Effector CD8-positive, alpha-beta T cell (primary cell): Measurements from ENCODE around the gene CBR3.

Experiments used
- DNase-seq: peaks from one replicate; lab custom pipeline; 2025; lab: John Stamatoyannopoulos, UW

Gene CBR3

GRCh38 chr21:36183144-36183795, 48.4 kb downstream of the CBR3 start:
- DNase-seq, result no peak

- DNase-seq, result no peak
These were observed 49.7 kb downstream of the CBR3 start for GRCh38 chr21:36184545-36184944.

GRCh38 chr21:36185523-36185922, 50.6 kb downstream of the CBR3 start:
- no peak for DNase-seq

- DNase-seq, result no peak
These were observed 51.2 kb downstream of the CBR3 start for GRCh38 chr21:36186081-36186480.

GRCh38 chr21:36186506-36187399, 51.9 kb downstream of the CBR3 start:
- no peak for DNase-seq

- no peak for DNase-seq
These were observed 53.3 kb downstream of the CBR3 start for GRCh38 chr21:36188081-36188681.

GRCh38 chr21:36188937-36189336, 54.1 kb downstream of the CBR3 start:
- DNase-seq, result no peak

GRCh38 chr21:36190736-36191135, 55.9 kb downstream of the CBR3 start:
- no peak for DNase-seq

GRCh38 chr21:36193200-36193599, 58.3 kb downstream of the CBR3 start:
- DNase-seq, result no peak

GRCh38 chr21:36194024-36194423, 59.1 kb downstream of the CBR3 start:
- DNase-seq, result no peak

GRCh38 chr21:36195613-36196012, 60.7 kb downstream of the CBR3 start:
- DNase-seq, result no peak
